Measurements from ENCODE around the gene PDGFC.

PDGFC gene

DNA sequence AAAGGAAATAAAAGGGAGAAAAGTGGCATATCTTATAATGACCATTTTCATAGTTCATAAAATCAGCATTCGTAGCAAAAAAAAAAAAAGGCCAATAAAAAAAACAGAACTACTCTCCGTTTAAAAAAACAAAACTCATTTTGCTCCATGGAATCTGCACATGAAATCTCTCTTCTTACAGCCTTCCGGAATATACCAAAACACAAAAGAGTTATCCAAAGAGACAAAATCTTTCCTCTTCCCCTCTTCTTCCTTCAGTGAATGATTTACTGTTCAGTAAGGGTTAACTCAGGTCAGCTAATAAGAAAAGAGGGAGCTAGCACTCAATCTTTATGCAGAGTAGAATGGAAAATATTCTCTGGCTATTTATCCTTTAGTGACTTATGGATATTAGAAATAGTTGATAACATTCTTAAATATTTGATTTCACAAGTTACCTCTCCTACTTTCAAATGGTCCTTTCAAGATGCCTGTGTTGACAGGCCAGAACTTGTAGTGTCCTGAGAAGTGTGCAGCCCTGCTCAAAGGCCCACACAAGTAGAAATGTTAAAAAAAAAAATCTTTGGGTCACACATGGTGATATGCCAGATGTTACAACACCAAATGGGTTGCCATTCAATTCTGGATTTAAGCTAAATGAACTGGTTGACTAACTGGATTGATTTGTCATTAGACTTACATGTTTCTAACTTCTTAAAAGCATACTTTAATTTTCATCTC is 42.1 kb downstream of the PDGFC start:
- H2BK15ac ChIP-seq (replicated peaks; ENCODE audit: low read depth), result no peak overlapping the region
- H3K27ac ChIP-seq (ENCODE audit: low read depth, low read length), result no peak overlapping the region
- no peak overlapping the region for H3K18ac ChIP-seq (ENCODE audit: low read length)
- H3K4me3 ChIP-seq (ENCODE audit: low read length), result no peak overlapping the region
- no peak overlapping the region for H2BK5ac ChIP-seq (ENCODE audit: low read length)
- H3K27me3 ChIP-seq (ENCODE audit: insufficient read depth, low read length, poor library complexity), result no peaks in the 10 kb centered on the region
- no peak overlapping the region for H2BK120ac ChIP-seq (ENCODE audit: low read depth, low read length)
- H4K8ac ChIP-seq (ENCODE audit: low read depth, low read length), result no peak overlapping the region
- no peaks in the 10 kb centered on the region for H3K36me3 ChIP-seq (ENCODE audit: control insufficient read depth, insufficient read depth, low read length)
- H3K56ac ChIP-seq (ENCODE audit: low read length), result no peak overlapping the region
- no peak overlapping the region for H3K9ac ChIP-seq (ENCODE audit: low read length)
- WGBS (ENCODE audit: extremely low coverage, insufficient coverage, low lambda C conversion rate), result no CpG with 5 or more reads among the region's 3 CpGs
- no peak overlapping the region for H3K23ac ChIP-seq (ENCODE audit: low read length)
- DNase-seq, result no peak
- no peak overlapping the region for H3K4me2 ChIP-seq (ENCODE audit: low read length)
- no peak overlapping the region for H3K4ac ChIP-seq (ENCODE audit: low read depth, low read length)
- H2AK5ac ChIP-seq (ENCODE audit: low read length), result no peak overlapping the region
- no peaks in the 10 kb centered on the region for H3K79me2 ChIP-seq (ENCODE audit: control insufficient read depth, insufficient read depth, low read length)
- no peaks in the 10 kb centered on the region for H3K79me1 ChIP-seq (ENCODE audit: low read length)
- no peaks in the 10 kb centered on the region for H3K4me1 ChIP-seq (ENCODE audit: control insufficient read depth, low read depth, low read length)
- H4K5ac ChIP-seq (ENCODE audit: low read length), result no peak overlapping the region

DNA sequence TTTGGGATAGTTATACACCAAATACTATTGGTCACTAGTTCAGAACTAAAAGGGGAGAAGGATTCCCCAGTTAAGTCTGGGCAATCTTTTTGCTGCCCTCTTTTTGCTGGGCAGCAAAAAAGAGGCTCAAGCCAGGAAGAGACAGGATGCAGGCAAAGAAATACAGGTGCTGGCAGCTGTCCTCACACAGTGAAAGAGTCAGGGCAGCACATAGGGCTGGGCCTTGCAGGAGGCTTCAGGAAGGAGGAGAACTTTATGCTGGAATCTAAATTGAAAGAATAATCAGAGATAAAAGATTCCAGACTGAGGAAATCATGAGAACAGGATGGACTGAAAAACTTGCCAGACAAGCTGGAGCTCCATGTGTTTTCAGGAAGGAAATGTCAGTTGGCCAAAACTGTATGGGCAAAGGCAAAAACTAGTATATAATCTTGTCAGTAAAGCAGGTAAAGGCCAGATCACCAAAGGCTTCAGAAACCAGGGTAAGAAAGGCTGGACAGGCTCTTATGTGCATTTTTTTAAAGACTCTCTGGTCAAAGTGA is 46.8 kb downstream of the PDGFC start:
- H3K79me1 ChIP-seq (ENCODE audit: low read length), result no peaks in the 10 kb centered on the region
- H3K23ac ChIP-seq (ENCODE audit: low read length), result no peak overlapping the region
- no peak overlapping the region for H2BK15ac ChIP-seq (replicated peaks; ENCODE audit: low read depth)
- H3K79me2 ChIP-seq (ENCODE audit: control insufficient read depth, insufficient read depth, low read length), result no peaks in the 10 kb centered on the region
- H3K27me3 ChIP-seq (ENCODE audit: insufficient read depth, low read length, poor library complexity), result no peaks in the 10 kb centered on the region
- no peak overlapping the region for H2BK5ac ChIP-seq (ENCODE audit: low read length)
- no peaks in the 10 kb centered on the region for H3K4me1 ChIP-seq (ENCODE audit: control insufficient read depth, low read depth, low read length)
- H4K8ac ChIP-seq (ENCODE audit: low read depth, low read length), result no peak overlapping the region
- no peak for DNase-seq
- H3K36me3 ChIP-seq (ENCODE audit: control insufficient read depth, insufficient read depth, low read length), result no peaks in the 10 kb centered on the region
- no peak overlapping the region for H3K27ac ChIP-seq (ENCODE audit: low read depth, low read length)
- no peak overlapping the region for H3K4ac ChIP-seq (ENCODE audit: low read depth, low read length)
- no peak overlapping the region for H2BK120ac ChIP-seq (ENCODE audit: low read depth, low read length)
- H3K4me3 ChIP-seq (ENCODE audit: low read length), result no peak overlapping the region
- no peak overlapping the region for H2AK5ac ChIP-seq (ENCODE audit: low read length)
- H3K18ac ChIP-seq (ENCODE audit: low read length), result no peak overlapping the region
- no peak overlapping the region for H3K4me2 ChIP-seq (ENCODE audit: low read length)
- H3K9ac ChIP-seq (ENCODE audit: low read length), result no peak overlapping the region
- H4K5ac ChIP-seq (ENCODE audit: low read length), result no peak overlapping the region
- H3K56ac ChIP-seq (ENCODE audit: low read length), result no peak overlapping the region

DNA sequence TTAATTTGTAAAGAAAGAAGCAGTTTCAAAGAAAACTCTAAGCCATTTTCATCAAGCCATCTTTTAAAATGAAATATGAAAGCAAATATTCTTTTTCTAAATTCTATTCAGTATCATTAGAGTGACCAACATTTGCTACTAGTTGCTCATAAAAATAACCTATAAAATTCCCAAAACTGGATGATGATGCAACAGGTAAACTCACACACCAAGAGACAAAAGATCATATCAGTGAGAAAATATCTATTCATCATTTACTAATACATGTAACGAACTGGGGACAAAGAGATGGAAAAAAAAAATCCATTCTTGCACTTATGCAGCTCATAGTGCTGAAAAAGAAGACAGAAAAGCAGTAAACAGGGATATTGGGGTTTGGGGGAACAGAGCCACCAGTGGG is 48.1 kb downstream of the PDGFC start:
- H3K4me3 ChIP-seq (ENCODE audit: low read length), result no peak overlapping the region
- H3K79me2 ChIP-seq (ENCODE audit: control insufficient read depth, insufficient read depth, low read length), result no peaks in the 10 kb centered on the region
- H3K36me3 ChIP-seq (ENCODE audit: control insufficient read depth, insufficient read depth, low read length), result no peaks in the 10 kb centered on the region
- no peak for DNase-seq
- no peaks in the 10 kb centered on the region for H3K4me1 ChIP-seq (ENCODE audit: control insufficient read depth, low read depth, low read length)
- no peak overlapping the region for H2BK120ac ChIP-seq (ENCODE audit: low read depth, low read length)
- H3K23ac ChIP-seq (ENCODE audit: low read length), result no peak overlapping the region
- no peak overlapping the region for H3K27ac ChIP-seq (ENCODE audit: low read depth, low read length)
- no peaks in the 10 kb centered on the region for H3K27me3 ChIP-seq (ENCODE audit: insufficient read depth, low read length, poor library complexity)
- WGBS (ENCODE audit: extremely low coverage, insufficient coverage, low lambda C conversion rate), result no CpG with 5 or more reads among the region's 1 CpG
- H3K79me1 ChIP-seq (ENCODE audit: low read length), result no peaks in the 10 kb centered on the region
- H3K18ac ChIP-seq (ENCODE audit: low read length), result no peak overlapping the region
- H3K4me2 ChIP-seq (ENCODE audit: low read length), result no peak overlapping the region
- H3K56ac ChIP-seq (ENCODE audit: low read length), result no peak overlapping the region
- H3K4ac ChIP-seq (ENCODE audit: low read depth, low read length), result no peak overlapping the region
- H2BK5ac ChIP-seq (ENCODE audit: low read length), result no peak overlapping the region
- no peak overlapping the region for H3K9ac ChIP-seq (ENCODE audit: low read length)
- no peak overlapping the region for H4K8ac ChIP-seq (ENCODE audit: low read depth, low read length)
- H2BK15ac ChIP-seq (replicated peaks; ENCODE audit: low read depth), result no peak overlapping the region
- no peak overlapping the region for H2AK5ac ChIP-seq (ENCODE audit: low read length)
- no peak overlapping the region for H4K5ac ChIP-seq (ENCODE audit: low read length)

DNA sequence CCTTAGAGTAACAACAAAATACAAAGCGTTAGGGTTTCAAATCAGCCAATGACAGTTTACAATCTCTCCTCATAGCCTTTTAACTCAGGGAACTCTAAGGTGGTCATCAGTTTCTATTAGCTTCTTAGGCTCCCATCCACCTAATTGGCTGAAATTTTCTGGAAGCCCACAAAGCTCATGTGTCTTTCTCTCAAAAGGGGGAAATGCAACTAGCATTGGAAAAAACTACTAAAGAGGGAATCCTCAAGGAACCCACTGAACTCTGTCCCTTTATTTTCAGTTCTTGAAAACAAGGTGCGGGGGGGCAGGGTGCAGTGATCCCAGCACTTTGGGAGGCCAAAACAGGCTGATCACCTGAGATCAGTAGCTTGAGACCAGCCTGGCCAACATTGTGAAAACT is 56.4 kb downstream of the PDGFC start:
- DNase-seq, result no peak
- no CpG with 5 or more reads among the region's 2 CpGs for WGBS (ENCODE audit: extremely low coverage, insufficient coverage, low lambda C conversion rate)
- no peak overlapping the region for H2BK15ac ChIP-seq (replicated peaks; ENCODE audit: low read depth)
- H3K27ac ChIP-seq (ENCODE audit: low read depth, low read length), result no peak overlapping the region
- H3K36me3 ChIP-seq (ENCODE audit: control insufficient read depth, insufficient read depth, low read length), result no peaks in the 10 kb centered on the region
- H3K4me2 ChIP-seq (ENCODE audit: low read length), result no peak overlapping the region
- H3K79me1 ChIP-seq (ENCODE audit: low read length), result no peaks in the 10 kb centered on the region
- no peak overlapping the region for H3K9ac ChIP-seq (ENCODE audit: low read length)
- H2BK120ac ChIP-seq (ENCODE audit: low read depth, low read length), result no peak overlapping the region
- no peak overlapping the region for H3K4me3 ChIP-seq (ENCODE audit: low read length)
- H3K79me2 ChIP-seq (ENCODE audit: control insufficient read depth, insufficient read depth, low read length), result no peaks in the 10 kb centered on the region
- no peak overlapping the region for H3K4ac ChIP-seq (ENCODE audit: low read depth, low read length)
- no peaks in the 10 kb centered on the region for H3K4me1 ChIP-seq (ENCODE audit: control insufficient read depth, low read depth, low read length)
- no peak overlapping the region for H4K8ac ChIP-seq (ENCODE audit: low read depth, low read length)
- no peak overlapping the region for H4K5ac ChIP-seq (ENCODE audit: low read length)
- H3K18ac ChIP-seq (ENCODE audit: low read length), result no peak overlapping the region
- H3K56ac ChIP-seq (ENCODE audit: low read length), result no peak overlapping the region
- no peak overlapping the region for H2AK5ac ChIP-seq (ENCODE audit: low read length)
- H2BK5ac ChIP-seq (ENCODE audit: low read length), result no peak overlapping the region
- no peaks in the 10 kb centered on the region for H3K27me3 ChIP-seq (ENCODE audit: insufficient read depth, low read length, poor library complexity)
- no peak overlapping the region for H3K23ac ChIP-seq (ENCODE audit: low read length)

DNA sequence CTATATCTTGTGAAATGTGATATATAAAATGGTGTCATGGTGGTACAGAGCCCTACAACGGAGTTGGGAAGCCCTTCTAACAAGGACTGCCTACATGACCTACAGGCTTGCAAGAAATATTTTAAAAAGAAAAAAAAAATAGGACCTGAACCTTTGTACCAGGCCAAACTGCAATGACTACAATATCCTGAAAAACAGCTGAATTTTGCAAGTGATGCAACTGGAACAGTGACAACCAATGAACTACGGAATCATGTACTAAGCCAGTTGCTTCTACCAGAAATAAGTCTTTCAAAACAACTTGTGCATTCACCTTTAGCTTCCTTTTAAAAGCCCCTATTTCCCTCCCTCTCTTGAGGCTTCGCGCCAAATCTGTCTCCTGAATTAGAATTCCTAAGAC is 58.4 kb downstream of the PDGFC start:
- no peaks in the 10 kb centered on the region for H3K79me1 ChIP-seq (ENCODE audit: low read length)
- no peak overlapping the region for H3K9ac ChIP-seq (ENCODE audit: low read length)
- no peak overlapping the region for H3K4ac ChIP-seq (ENCODE audit: low read depth, low read length)
- no peak overlapping the region for H3K4me2 ChIP-seq (ENCODE audit: low read length)
- no peak overlapping the region for H2BK5ac ChIP-seq (ENCODE audit: low read length)
- H3K27me3 ChIP-seq (ENCODE audit: insufficient read depth, low read length, poor library complexity), result no peaks in the 10 kb centered on the region
- DNase-seq, result no peak
- H2AK5ac ChIP-seq (ENCODE audit: low read length), result no peak overlapping the region
- no peak overlapping the region for H4K5ac ChIP-seq (ENCODE audit: low read length)
- no peaks in the 10 kb centered on the region for H3K4me1 ChIP-seq (ENCODE audit: control insufficient read depth, low read depth, low read length)
- no peaks in the 10 kb centered on the region for H3K79me2 ChIP-seq (ENCODE audit: control insufficient read depth, insufficient read depth, low read length)
- no peak overlapping the region for H3K27ac ChIP-seq (ENCODE audit: low read depth, low read length)
- no CpG with 5 or more reads among the region's 4 CpGs for WGBS (ENCODE audit: extremely low coverage, insufficient coverage, low lambda C conversion rate)
- H3K56ac ChIP-seq (ENCODE audit: low read length), result no peak overlapping the region
- H2BK120ac ChIP-seq (ENCODE audit: low read depth, low read length), result no peak overlapping the region
- H3K4me3 ChIP-seq (ENCODE audit: low read length), result no peak overlapping the region
- no peak overlapping the region for H4K8ac ChIP-seq (ENCODE audit: low read depth, low read length)
- H2BK15ac ChIP-seq (replicated peaks; ENCODE audit: low read depth), result no peak overlapping the region
- no peak overlapping the region for H3K18ac ChIP-seq (ENCODE audit: low read length)
- no peak overlapping the region for H3K23ac ChIP-seq (ENCODE audit: low read length)
- H3K36me3 ChIP-seq (ENCODE audit: control insufficient read depth, insufficient read depth, low read length), result no peaks in the 10 kb centered on the region

DNA sequence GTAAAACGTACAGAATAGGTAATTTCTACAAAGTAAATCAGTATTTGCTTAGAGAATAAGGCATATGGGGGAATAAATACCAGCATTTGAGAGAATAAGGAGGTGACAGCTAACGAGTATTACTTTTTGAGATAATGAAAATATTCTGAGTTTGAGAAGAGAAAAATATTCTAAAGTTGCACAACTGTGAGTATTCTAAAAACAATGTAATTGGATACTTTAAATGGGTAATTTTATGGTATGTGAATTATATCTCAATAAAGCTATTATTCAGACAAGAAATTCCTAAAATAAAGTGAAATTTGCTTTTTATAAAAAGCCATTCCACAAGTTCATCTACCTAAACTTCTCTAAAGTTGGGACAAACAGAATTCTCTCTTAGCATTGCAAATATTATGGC is 62.6 kb downstream of the PDGFC start:
- no peak overlapping the region for H3K23ac ChIP-seq (ENCODE audit: low read length)
- H3K27me3 ChIP-seq (ENCODE audit: insufficient read depth, low read length, poor library complexity), result no peaks in the 10 kb centered on the region
- H2BK15ac ChIP-seq (replicated peaks; ENCODE audit: low read depth), result no peak overlapping the region
- H3K4ac ChIP-seq (ENCODE audit: low read depth, low read length), result no peak overlapping the region
- H3K4me1 ChIP-seq (ENCODE audit: control insufficient read depth, low read depth, low read length), result no peaks in the 10 kb centered on the region
- no peak overlapping the region for H3K4me2 ChIP-seq (ENCODE audit: low read length)
- DNase-seq, result no peak
- H3K4me3 ChIP-seq (ENCODE audit: low read length), result no peak overlapping the region
- no CpG with 5 or more reads among the region's 2 CpGs for WGBS (ENCODE audit: extremely low coverage, insufficient coverage, low lambda C conversion rate)
- no peak overlapping the region for H3K27ac ChIP-seq (ENCODE audit: low read depth, low read length)
- H3K9ac ChIP-seq (ENCODE audit: low read length), result no peak overlapping the region
- no peak overlapping the region for H2BK120ac ChIP-seq (ENCODE audit: low read depth, low read length)
- H4K8ac ChIP-seq (ENCODE audit: low read depth, low read length), result no peak overlapping the region
- no peaks in the 10 kb centered on the region for H3K79me1 ChIP-seq (ENCODE audit: low read length)
- no peak overlapping the region for H2AK5ac ChIP-seq (ENCODE audit: low read length)
- H2BK5ac ChIP-seq (ENCODE audit: low read length), result no peak overlapping the region
- no peak overlapping the region for H3K18ac ChIP-seq (ENCODE audit: low read length)
- no peaks in the 10 kb centered on the region for H3K36me3 ChIP-seq (ENCODE audit: control insufficient read depth, insufficient read depth, low read length)
- H4K5ac ChIP-seq (ENCODE audit: low read length), result no peak overlapping the region
- no peaks in the 10 kb centered on the region for H3K79me2 ChIP-seq (ENCODE audit: control insufficient read depth, insufficient read depth, low read length)
- no peak overlapping the region for H3K56ac ChIP-seq (ENCODE audit: low read length)
